Measurements from ENCODE around the gene CRTAP. TPM values are rescaled to one million over a fixed set of nuclear protein-coding genes. Genes with fewer than 3 reads are reported as not detected.

CRTAP gene
- total RNA-seq, 1 experiment from 2014 or later: 134 TPM

GRCh38 chr3:33173672-33174071 lies 59.9 kb downstream of the CRTAP start:
- Histone ChIP-seq H3K79me2 (ENCODE audit: low read depth) (no peaks in the 10 kb centered on the region), H3K4me3 (no peak overlapping the region), H4K20me1 (ENCODE audit: insufficient read depth) (no peaks in the 10 kb centered on the region), H3K4me1 (replicated peaks; ENCODE audit: insufficient read depth) (no peaks in the 10 kb centered on the region), H3F3A (ENCODE audit: insufficient read depth, low read depth) (no peaks in the 10 kb centered on the region), H3K27ac (no peak overlapping the region), H3K27me3 (ENCODE audit: insufficient read depth, low read depth) (no peaks in the 10 kb centered on the region), H3K9me3 (ENCODE audit: insufficient read depth, low read depth) (no peaks in the 10 kb centered on the region), H3K36me3 (ENCODE audit: low read depth) (no peaks in the 10 kb centered on the region), H3K4me2 (no peak overlapping the region), H3K9me2 (ENCODE audit: insufficient read depth) (no peaks in the 10 kb centered on the region), H2AFZ (no peak overlapping the region)
- ChIA-PET CTCF (no interaction called here), POLR2A (ENCODE audit: unreplicated experiment) (no interaction called here)
- no peak for TF ChIP-seq CTCF (conservative IDR thresholded peaks at IDR 0.05)
- no peak for TF ChIP-seq EZH2 (IDR thresholded peaks at IDR 0.05; ENCODE audit: low read depth)
- BruUV-seq (replicated peaks): no TSS peak
- DNase-seq: no peak
- intact Hi-C loops (cut with micrococcal nuclease; ENCODE audit: unreplicated experiment): no loop called here

- Histone ChIP-seq H3F3A (ENCODE audit: insufficient read depth, low read depth) (no peaks in the 10 kb centered on the region), H3K9me2 (ENCODE audit: insufficient read depth) (no peaks in the 10 kb centered on the region), H3K27me3 (ENCODE audit: insufficient read depth, low read depth) (no peaks in the 10 kb centered on the region), H4K20me1 (ENCODE audit: insufficient read depth) (no peaks in the 10 kb centered on the region), H3K36me3 (ENCODE audit: low read depth) (no peaks in the 10 kb centered on the region), H3K27ac (no peak overlapping the region), H3K4me3 (no peak overlapping the region), H3K79me2 (ENCODE audit: low read depth) (no peaks in the 10 kb centered on the region), H3K4me2 (no peak overlapping the region), H2AFZ (no peak overlapping the region), H3K4me1 (replicated peaks; ENCODE audit: insufficient read depth) (no peaks in the 10 kb centered on the region), H3K9me3 (ENCODE audit: insufficient read depth, low read depth) (no peaks in the 10 kb centered on the region)
- no peak for TF ChIP-seq CTCF (conservative IDR thresholded peaks at IDR 0.05)
- TF ChIP-seq EZH2 (IDR thresholded peaks at IDR 0.05; ENCODE audit: low read depth): no peak
- CTCF ChIA-PET: no interaction called here
- POLR2A ChIA-PET (ENCODE audit: unreplicated experiment): no interaction called here
- intact Hi-C loops (cut with micrococcal nuclease; ENCODE audit: unreplicated experiment): no loop called here
- BruUV-seq (replicated peaks): no TSS peak
- DNase-seq: no peak
Observed at GRCh38 chr3:33174095-33174494, 60.3 kb downstream of the CRTAP start.

GRCh38 chr3:33174711-33175414 lies 61.0 kb downstream of the CRTAP start:
- Histone ChIP-seq H3K4me1 (replicated peaks; ENCODE audit: insufficient read depth) (no peaks in the 10 kb centered on the region), H3K36me3 (ENCODE audit: low read depth) (no peaks in the 10 kb centered on the region), H4K20me1 (ENCODE audit: insufficient read depth) (no peaks in the 10 kb centered on the region), H3K4me2 (no peak overlapping the region), H2AFZ (no peak overlapping the region), H3K9me2 (ENCODE audit: insufficient read depth) (no peaks in the 10 kb centered on the region), H3F3A (ENCODE audit: insufficient read depth, low read depth) (no peaks in the 10 kb centered on the region), H3K27me3 (ENCODE audit: insufficient read depth, low read depth) (no peaks in the 10 kb centered on the region), H3K79me2 (ENCODE audit: low read depth) (no peaks in the 10 kb centered on the region), H3K4me3 (no peak overlapping the region), H3K9me3 (ENCODE audit: insufficient read depth, low read depth) (no peaks in the 10 kb centered on the region), H3K27ac (no peak overlapping the region)
- DNase-seq: no peak
- intact Hi-C loops (cut with micrococcal nuclease; ENCODE audit: unreplicated experiment): no loop called here
- ChIA-PET CTCF (no interaction called here), POLR2A (ENCODE audit: unreplicated experiment) (no interaction called here)
- TF ChIP-seq CTCF (conservative IDR thresholded peaks at IDR 0.05) (no peak), EZH2 (IDR thresholded peaks at IDR 0.05; ENCODE audit: low read depth) (no peak)
- no TSS peak for BruUV-seq (replicated peaks)
